Astrocyte (in vitro differentiated cells and primary cell): ENCODE data around the gene PSPN. TPM values are rescaled to one million over a fixed set of nuclear protein-coding genes. Genes with fewer than 3 reads are reported as not detected.

Experiments used
- DNase-seq: peaks from one replicate; pipeline ENCODE4 v3.0.0-alpha.2; 2010; ENCODE audit warnings: low read depth
- FAIRE-seq: peaks from 2 replicates; lab custom pipeline; 2011; peaks lifted over from hg19 to GRCh38; lab: Jason Lieb, UNC
- H2AFZ ChIP-seq: 2 replicates; pipeline ENCODE4 v1.6.0; 2012; ENCODE audit warnings: low read depth, low read length, inconsistent platforms
- H3K27ac ChIP-seq: 2 replicates; pipeline ENCODE4 v1.5.1; 2011; ENCODE audit warnings: low read depth, low read length, inconsistent platforms
- H3K27me3 ChIP-seq: 2 replicates; pipeline ENCODE4 v1.6.0; 2011; ENCODE audit warnings: low read length, inconsistent platforms; ENCODE audit not compliant: insufficient read depth
- H3K36me3 ChIP-seq: 2 replicates; pipeline ENCODE4 v1.5.1; 2011; ENCODE audit warnings: low read length, inconsistent platforms; ENCODE audit not compliant: insufficient read depth
- H3K4me1 ChIP-seq: 2 replicates; pipeline ENCODE4 v1.5.1; 2011; ENCODE audit warnings: low read length, inconsistent platforms; ENCODE audit not compliant: insufficient read depth
- H3K4me2 ChIP-seq: 2 replicates; pipeline ENCODE4 v1.6.0; 2012; ENCODE audit warnings: low read length, inconsistent platforms
- H3K4me3 ChIP-seq: 2 replicates; pipeline ENCODE4 v1.5.1; 2011; ENCODE audit warnings: low read depth, mild to moderate bottlenecking, low read length, inconsistent platforms; ENCODE audit not compliant: insufficient read depth
- H3K79me2 ChIP-seq: 2 replicates; pipeline ENCODE4 v1.6.0; 2012; ENCODE audit warnings: mild to moderate bottlenecking, low read length, inconsistent platforms; ENCODE audit not compliant: insufficient read depth
- H3K9ac ChIP-seq: 2 replicates; pipeline ENCODE4 v1.6.0; 2012; ENCODE audit warnings: mild to moderate bottlenecking, low read length, inconsistent platforms
- H3K9me3 ChIP-seq: 2 replicates; pipeline ENCODE4 v1.5.1; 2012; ENCODE audit warnings: low read depth, mild to moderate bottlenecking, low read length, inconsistent platforms; ENCODE audit not compliant: insufficient read depth
- H4K20me1 ChIP-seq: 2 replicates; pipeline ENCODE4 v1.6.0; 2012; ENCODE audit warnings: low read length, inconsistent platforms; ENCODE audit not compliant: insufficient read depth
- H3K27ac Mint-ChIP-seq: one replicate; pipeline ENCODE4 v1.8.0; 2021; ENCODE audit warnings: mild to moderate bottlenecking, mixed read lengths; ENCODE audit not compliant: unreplicated experiment
- H3K27me3 Mint-ChIP-seq: one replicate; pipeline ENCODE4 v1.8.0; 2021; ENCODE audit warnings: low read depth, mixed read lengths; ENCODE audit not compliant: unreplicated experiment
- H3K36me3 Mint-ChIP-seq: one replicate; pipeline ENCODE4 v1.8.0; 2021; ENCODE audit warnings: low read depth, mixed read lengths; ENCODE audit not compliant: unreplicated experiment
- H3K4me1 Mint-ChIP-seq: one replicate; pipeline ENCODE4 v1.8.0; 2021; ENCODE audit warnings: low read depth, mixed read lengths; ENCODE audit not compliant: unreplicated experiment
- H3K4me3 Mint-ChIP-seq: one replicate; pipeline ENCODE4 v1.8.0; 2021; ENCODE audit warnings: mild to moderate bottlenecking, moderate library complexity, mixed read lengths; ENCODE audit not compliant: unreplicated experiment
- H3K9me3 Mint-ChIP-seq: one replicate; pipeline ENCODE4 v1.8.0; 2021; ENCODE audit warnings: mild to moderate bottlenecking, mixed read lengths; ENCODE audit not compliant: unreplicated experiment
- EZH2 ChIP-seq: IDR thresholded peaks from 2 replicates; pipeline ENCODE4 v1.6.1; 2012; ENCODE audit warnings: mild to moderate bottlenecking, low read length, inconsistent platforms; ENCODE audit not compliant: insufficient read depth
- total RNA-seq: library from RNA; stranded (reverse); gene quantifications from 2 replicates; pipeline ENCODE4 v1.2.1, GENCODE V29; 2021
- TF ChIP-seq, protein P1 (sequence below): IDR thresholded peaks from 2 replicates; pipeline ENCODE4 v1.5.1; 2011; ENCODE audit warnings: low read depth, mild to moderate bottlenecking, inconsistent platforms, low read length, moderate library complexity; ENCODE audit not compliant: insufficient read depth

PSPN gene
- total RNA-seq, 1 donor from 2014 or later = 2.8 TPM

DNA sequence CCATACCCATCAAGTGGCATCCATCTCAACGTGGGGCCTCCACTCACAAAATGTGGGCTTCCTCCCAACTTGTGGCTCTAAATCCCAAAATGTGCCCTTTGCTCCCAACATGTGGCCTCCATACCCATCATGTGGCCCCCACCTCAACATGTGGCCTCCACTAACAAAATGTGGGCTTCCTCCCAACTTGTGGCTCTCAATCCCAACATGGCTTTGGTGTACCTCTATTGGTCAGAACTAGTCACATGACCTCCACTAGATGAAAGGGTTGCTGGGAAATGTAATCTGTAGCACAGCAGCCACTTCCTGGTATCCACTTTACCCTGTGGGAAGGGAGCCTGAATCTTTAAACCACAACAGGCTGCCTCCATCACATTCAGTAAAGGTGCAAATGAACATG lies 32.3 kb downstream of the PSPN start:
- H3K9me3 ChIP-seq = no peaks in the 10 kb centered on the region
- no peak overlapping the region for H3K27ac ChIP-seq
- Mint-ChIP-seq H3K4me3 (no peak overlapping the region), H3K27ac (no peak overlapping the region), H3K27me3 (peaks cover 8% of the 10 kb centered on the region), H3K36me3 (peaks cover 2% of the 10 kb centered on the region), H3K4me1 (no peaks in the 10 kb centered on the region), H3K9me3 (no peaks in the 10 kb centered on the region)
- H3K79me2 ChIP-seq = no peaks in the 10 kb centered on the region
- H3K27me3 ChIP-seq = no peaks in the 10 kb centered on the region
- no peaks in the 10 kb centered on the region for H4K20me1 ChIP-seq
- H2AFZ ChIP-seq = no peak overlapping the region
- H3K4me3 ChIP-seq = no peak overlapping the region
- H3K36me3 ChIP-seq = no peaks in the 10 kb centered on the region
- DNase-seq = no peak
- no peak for TF ChIP-seq EZH2
- no peaks in the 10 kb centered on the region for H3K4me1 ChIP-seq
- no peak for FAIRE-seq
- no peak overlapping the region for H3K9ac ChIP-seq
- H3K4me2 ChIP-seq = no peak overlapping the region

DNA sequence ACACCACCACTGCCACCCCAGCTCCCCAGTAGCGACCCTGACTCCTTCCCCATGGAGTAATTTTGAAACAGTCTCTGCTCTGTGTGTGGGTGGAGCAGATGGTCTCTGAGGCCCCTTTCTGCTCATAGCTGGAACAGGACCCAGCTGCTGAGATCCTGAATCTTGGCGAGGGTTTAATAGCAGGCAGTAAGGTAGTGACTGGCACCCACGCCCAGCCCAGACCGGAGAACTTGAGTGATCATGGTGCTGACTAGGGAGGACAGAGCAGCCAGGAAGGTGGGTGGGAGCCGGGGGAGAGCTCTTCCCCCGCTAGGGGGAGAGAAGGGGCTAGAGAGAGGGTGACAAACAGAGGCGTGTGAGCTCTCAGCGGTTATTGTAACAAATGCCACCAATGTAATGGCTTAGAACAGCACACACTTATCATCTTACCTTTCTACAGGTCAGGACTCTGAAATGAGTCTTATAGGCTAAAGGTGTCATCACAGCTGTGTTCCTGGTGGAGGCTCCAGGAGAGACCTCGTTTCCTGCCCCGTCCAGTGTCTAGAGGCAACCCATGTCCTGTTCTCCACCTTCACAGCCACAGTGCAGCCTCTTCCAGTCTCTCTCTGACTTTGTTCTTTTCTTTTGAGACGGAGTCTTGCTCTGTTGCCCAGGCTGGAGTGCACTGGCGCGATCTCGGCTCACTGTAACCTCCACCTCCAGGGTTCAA lies 35.1 kb downstream of the PSPN start:
- Histone ChIP-seq H3K4me2 (no peak overlapping the region), H3K27ac (no peak overlapping the region), H3K4me1 (no peaks in the 10 kb centered on the region), H3K27me3 (no peaks in the 10 kb centered on the region), H3K9me3 (no peaks in the 10 kb centered on the region), H3K4me3 (no peak overlapping the region), H3K79me2 (no peaks in the 10 kb centered on the region), H3K9ac (no peak overlapping the region), H3K36me3 (no peaks in the 10 kb centered on the region), H2AFZ (no peak overlapping the region), H4K20me1 (no peaks in the 10 kb centered on the region)
- Mint-ChIP-seq H3K4me1 (no peaks in the 10 kb centered on the region), H3K9me3 (no peaks in the 10 kb centered on the region), H3K4me3 (no peak overlapping the region), H3K27ac (no peak overlapping the region), H3K27me3 (peaks cover 3% of the 10 kb centered on the region), H3K36me3 (peaks cover 2% of the 10 kb centered on the region)
- DNase-seq (no peak), FAIRE-seq (no peak)
- TF ChIP-seq, protein P1, sequence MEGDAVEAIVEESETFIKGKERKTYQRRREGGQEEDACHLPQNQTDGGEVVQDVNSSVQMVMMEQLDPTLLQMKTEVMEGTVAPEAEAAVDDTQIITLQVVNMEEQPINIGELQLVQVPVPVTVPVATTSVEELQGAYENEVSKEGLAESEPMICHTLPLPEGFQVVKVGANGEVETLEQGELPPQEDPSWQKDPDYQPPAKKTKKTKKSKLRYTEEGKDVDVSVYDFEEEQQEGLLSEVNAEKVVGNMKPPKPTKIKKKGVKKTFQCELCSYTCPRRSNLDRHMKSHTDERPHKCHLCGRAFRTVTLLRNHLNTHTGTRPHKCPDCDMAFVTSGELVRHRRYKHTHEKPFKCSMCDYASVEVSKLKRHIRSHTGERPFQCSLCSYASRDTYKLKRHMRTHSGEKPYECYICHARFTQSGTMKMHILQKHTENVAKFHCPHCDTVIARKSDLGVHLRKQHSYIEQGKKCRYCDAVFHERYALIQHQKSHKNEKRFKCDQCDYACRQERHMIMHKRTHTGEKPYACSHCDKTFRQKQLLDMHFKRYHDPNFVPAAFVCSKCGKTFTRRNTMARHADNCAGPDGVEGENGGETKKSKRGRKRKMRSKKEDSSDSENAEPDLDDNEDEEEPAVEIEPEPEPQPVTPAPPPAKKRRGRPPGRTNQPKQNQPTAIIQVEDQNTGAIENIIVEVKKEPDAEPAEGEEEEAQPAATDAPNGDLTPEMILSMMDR = no peak
- TF ChIP-seq EZH2 = no peak

DNA sequence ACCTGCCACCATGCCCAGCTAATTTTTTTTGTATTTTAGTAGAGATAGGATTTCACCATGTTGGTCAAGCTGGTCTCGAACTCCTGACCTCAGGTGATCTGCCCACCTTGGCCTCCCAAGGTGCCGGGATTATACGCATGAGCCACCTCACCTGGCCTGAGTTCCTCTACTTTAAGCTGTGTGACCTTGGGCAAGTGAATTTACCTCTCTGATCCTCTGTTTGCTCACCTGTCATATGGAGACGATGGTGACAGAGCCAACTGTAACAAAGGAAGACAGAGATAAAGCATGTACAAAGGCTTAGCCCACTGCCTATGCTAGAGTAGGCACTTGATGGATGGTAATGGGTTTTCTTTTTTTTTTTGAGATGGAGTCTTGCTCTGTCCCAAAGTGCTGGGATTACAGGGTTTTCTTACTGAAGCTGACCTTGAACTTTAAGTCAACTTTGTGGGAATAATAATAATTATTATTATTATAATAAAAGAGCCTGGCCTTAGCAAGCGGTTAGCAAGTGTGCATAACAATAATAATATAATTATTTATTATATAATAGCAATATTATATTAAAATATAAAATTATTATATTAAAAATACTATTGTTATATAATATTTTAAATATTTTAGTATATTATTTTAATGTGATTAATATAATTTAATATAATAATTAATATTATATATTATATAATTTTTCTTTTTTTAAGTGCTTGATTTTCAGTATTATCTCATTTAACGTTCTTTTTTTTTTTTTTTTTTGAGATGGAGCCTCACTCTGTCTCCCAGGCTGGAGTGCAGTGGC lies 41.0 kb downstream of the PSPN start:
- H3K79me2 ChIP-seq = no peaks in the 10 kb centered on the region
- no peak overlapping the region for H3K4me3 Mint-ChIP-seq
- H3K9me3 ChIP-seq = no peaks in the 10 kb centered on the region
- no peak for FAIRE-seq
- H3K9me3 Mint-ChIP-seq = peaks cover 3% of the 10 kb centered on the region
- no peaks in the 10 kb centered on the region for H4K20me1 ChIP-seq
- H3K4me1 ChIP-seq = no peaks in the 10 kb centered on the region
- no peak overlapping the region for H3K27ac Mint-ChIP-seq
- no peaks in the 10 kb centered on the region for H3K4me1 Mint-ChIP-seq
- DNase-seq = no peak
- no peak for TF ChIP-seq EZH2
- TF ChIP-seq, protein P1 = no peak
- H3K4me3 ChIP-seq = no peak overlapping the region
- no peaks in the 10 kb centered on the region for H3K27me3 ChIP-seq
- H3K9ac ChIP-seq = no peak overlapping the region
- H3K36me3 Mint-ChIP-seq = no peaks in the 10 kb centered on the region
- no peaks in the 10 kb centered on the region for H3K36me3 ChIP-seq
- H3K4me2 ChIP-seq = no peak overlapping the region
- no peak overlapping the region for H2AFZ ChIP-seq
- H3K27ac ChIP-seq = no peak overlapping the region
- peaks cover 3% of the 10 kb centered on the region for H3K27me3 Mint-ChIP-seq
